Upper lobe of left lung (tissue), 4 donors: Measurements from ENCODE around the gene ACTN1.

Source experiments
- EP300 ChIP-seq, 4 donors: sonication (generic); formaldehyde crosslinking; IDR thresholded peaks; one replicate each; pipeline ENCODE4 v1.5.1; 2017; ENCODE audit warnings: antibody characterized with exemption in 4 of 4, control low read depth in 2 of 4
- POLR2A ChIP-seq, 4 donors: fragments of 450-650 bp; IDR thresholded peaks; one replicate each; pipeline ENCODE4 v1.5.1; 2016 to 2017; ENCODE audit warnings: antibody characterized with exemption in 4 of 4, mild to moderate bottlenecking in 2 of 4
- POLR2AphosphoS5 ChIP-seq, 2 donors: sonication (generic); formaldehyde crosslinking; IDR thresholded peaks; one replicate each; pipeline ENCODE4 v1.5.1; 2017; ENCODE audit warnings: antibody characterized with exemption in 2 of 2
- TF ChIP-seq, protein P1 (sequence below), 6 experiments: fragments of 450-650 bp in 4 of 6; fragments of 200-600 bp in 2 of 6; sonication (generic) in 2 of 6; IDR thresholded peaks; one replicate each; pipeline ENCODE4 v1.5.1; 2016 to 2019; ENCODE audit warnings: antibody characterized with exemption in 6 of 6

DNA sequence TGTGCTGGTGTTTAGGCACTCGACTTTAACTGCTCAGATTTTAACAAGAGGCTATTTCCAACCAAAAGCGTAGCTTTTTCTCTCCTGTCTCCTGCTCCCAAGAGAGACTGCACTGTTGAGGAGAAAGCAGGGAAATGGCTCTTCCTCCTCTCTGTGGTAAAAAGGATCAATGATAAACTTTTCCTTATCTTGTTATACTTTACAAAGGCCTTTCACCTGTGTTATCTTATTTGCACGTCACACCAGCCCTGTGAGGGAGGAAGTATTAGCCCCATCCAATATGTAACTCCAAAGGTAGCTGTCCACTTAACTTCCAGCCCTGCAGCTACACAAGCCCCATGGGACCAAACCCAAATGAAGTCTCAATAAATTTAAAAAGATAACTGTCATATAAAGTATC is 153.4 kb downstream of the ACTN1 start:
- TF ChIP-seq POLR2A (IDR thresholded peaks at IDR 0.05), result no peak
- TF ChIP-seq, protein P1, sequence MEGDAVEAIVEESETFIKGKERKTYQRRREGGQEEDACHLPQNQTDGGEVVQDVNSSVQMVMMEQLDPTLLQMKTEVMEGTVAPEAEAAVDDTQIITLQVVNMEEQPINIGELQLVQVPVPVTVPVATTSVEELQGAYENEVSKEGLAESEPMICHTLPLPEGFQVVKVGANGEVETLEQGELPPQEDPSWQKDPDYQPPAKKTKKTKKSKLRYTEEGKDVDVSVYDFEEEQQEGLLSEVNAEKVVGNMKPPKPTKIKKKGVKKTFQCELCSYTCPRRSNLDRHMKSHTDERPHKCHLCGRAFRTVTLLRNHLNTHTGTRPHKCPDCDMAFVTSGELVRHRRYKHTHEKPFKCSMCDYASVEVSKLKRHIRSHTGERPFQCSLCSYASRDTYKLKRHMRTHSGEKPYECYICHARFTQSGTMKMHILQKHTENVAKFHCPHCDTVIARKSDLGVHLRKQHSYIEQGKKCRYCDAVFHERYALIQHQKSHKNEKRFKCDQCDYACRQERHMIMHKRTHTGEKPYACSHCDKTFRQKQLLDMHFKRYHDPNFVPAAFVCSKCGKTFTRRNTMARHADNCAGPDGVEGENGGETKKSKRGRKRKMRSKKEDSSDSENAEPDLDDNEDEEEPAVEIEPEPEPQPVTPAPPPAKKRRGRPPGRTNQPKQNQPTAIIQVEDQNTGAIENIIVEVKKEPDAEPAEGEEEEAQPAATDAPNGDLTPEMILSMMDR (IDR thresholded peaks at IDR 0.05), result no peak
- TF ChIP-seq EP300 (IDR thresholded peaks at IDR 0.05), result no peak
- no peak for TF ChIP-seq POLR2AphosphoS5 (IDR thresholded peaks at IDR 0.05)
